Osteoblast (primary cell): ENCODE measurements around the gene MACROH2A1. TPM values are rescaled to one million over a fixed set of nuclear protein-coding genes. Genes with fewer than 3 reads are reported as not detected.

Experiments
- DNase-seq: peaks from one replicate; pipeline ENCODE4 v3.0.0; 2011; ENCODE audit warnings: low spot score, mixed read lengths; ENCODE audit not compliant: insufficient read length; ENCODE audit errors: missing footprints
- H2AFZ ChIP-seq: 2 replicates; pipeline ENCODE4 v1.6.0; 2011; ENCODE audit warnings: mild to moderate bottlenecking, low read length
- H3K27ac ChIP-seq: 2 replicates; pipeline ENCODE4 v1.5.1; 2011; ENCODE audit warnings: mild to moderate bottlenecking, low read depth, low read length, moderate library complexity
- H3K27me3 ChIP-seq: 2 replicates; pipeline ENCODE4 v1.6.0; 2012; ENCODE audit warnings: mild to moderate bottlenecking, control low read depth, inconsistent platforms, low read length, moderate library complexity; ENCODE audit not compliant: insufficient read depth
- H3K36me3 ChIP-seq: 2 replicates; pipeline ENCODE4 v1.5.1; 2011; ENCODE audit warnings: mild to moderate bottlenecking, low read length, control low read depth, moderate library complexity; ENCODE audit not compliant: insufficient read depth
- H3K4me1 ChIP-seq: 2 replicates; pipeline ENCODE4 v1.5.1; 2011; ENCODE audit warnings: mild to moderate bottlenecking, low read length, control low read depth, moderate library complexity; ENCODE audit not compliant: insufficient read depth
- H3K4me2 ChIP-seq: 2 replicates; pipeline ENCODE4 v1.6.0; 2011; ENCODE audit warnings: mild to moderate bottlenecking, low read length; ENCODE audit not compliant: insufficient read depth
- H3K4me3 ChIP-seq: fragments of 200-600 bp; sonication (generic); 3 replicates; pipeline ENCODE4 v1.5.1; 2012; ENCODE audit warnings: mild to moderate bottlenecking, low read length, inconsistent platforms; ENCODE audit not compliant: insufficient read depth
- H3K79me2 ChIP-seq: 2 replicates; pipeline ENCODE4 v1.6.0; 2012; ENCODE audit warnings: mild to moderate bottlenecking, low read length, control low read depth, inconsistent platforms; ENCODE audit not compliant: insufficient read depth
- H3K9me3 ChIP-seq: 2 replicates; pipeline ENCODE4 v1.5.1; 2011; ENCODE audit warnings: low read depth, low read length, control low read depth
- H4K20me1 ChIP-seq: 2 replicates; pipeline ENCODE4 v1.6.0; 2012; ENCODE audit warnings: mild to moderate bottlenecking, low read length, control low read depth; ENCODE audit not compliant: insufficient read depth
- total RNA-seq: library from RNA; depleted of rRNA; stranded (reverse); fragments of >200 nt; gene quantifications from 2 replicates; pipeline ENCODE4 v1.2.3, GENCODE V29; 2012
- TF ChIP-seq, protein P1 (sequence below): IDR thresholded peaks from 2 replicates; pipeline ENCODE4 v1.5.1; 2011; ENCODE audit warnings: mild to moderate bottlenecking, low read depth, low read length, moderate library complexity; ENCODE audit errors: extremely low read depth

Gene MACROH2A1
- total RNA-seq, 1 donor: 162 TPM

GRCh38 chr5:135324160-135324559, 74.9 kb downstream of the MACROH2A1 start:
- H3K9me3 ChIP-seq: no peaks in the 10 kb centered on the region
- H3K4me2 ChIP-seq: no peak overlapping the region
- TF ChIP-seq, protein P1, sequence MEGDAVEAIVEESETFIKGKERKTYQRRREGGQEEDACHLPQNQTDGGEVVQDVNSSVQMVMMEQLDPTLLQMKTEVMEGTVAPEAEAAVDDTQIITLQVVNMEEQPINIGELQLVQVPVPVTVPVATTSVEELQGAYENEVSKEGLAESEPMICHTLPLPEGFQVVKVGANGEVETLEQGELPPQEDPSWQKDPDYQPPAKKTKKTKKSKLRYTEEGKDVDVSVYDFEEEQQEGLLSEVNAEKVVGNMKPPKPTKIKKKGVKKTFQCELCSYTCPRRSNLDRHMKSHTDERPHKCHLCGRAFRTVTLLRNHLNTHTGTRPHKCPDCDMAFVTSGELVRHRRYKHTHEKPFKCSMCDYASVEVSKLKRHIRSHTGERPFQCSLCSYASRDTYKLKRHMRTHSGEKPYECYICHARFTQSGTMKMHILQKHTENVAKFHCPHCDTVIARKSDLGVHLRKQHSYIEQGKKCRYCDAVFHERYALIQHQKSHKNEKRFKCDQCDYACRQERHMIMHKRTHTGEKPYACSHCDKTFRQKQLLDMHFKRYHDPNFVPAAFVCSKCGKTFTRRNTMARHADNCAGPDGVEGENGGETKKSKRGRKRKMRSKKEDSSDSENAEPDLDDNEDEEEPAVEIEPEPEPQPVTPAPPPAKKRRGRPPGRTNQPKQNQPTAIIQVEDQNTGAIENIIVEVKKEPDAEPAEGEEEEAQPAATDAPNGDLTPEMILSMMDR: no peak
- no peaks in the 10 kb centered on the region for H4K20me1 ChIP-seq
- H3K27ac ChIP-seq: no peak overlapping the region
- H3K4me1 ChIP-seq: no peaks in the 10 kb centered on the region
- no peaks in the 10 kb centered on the region for H3K27me3 ChIP-seq
- DNase-seq: no peak
- H3K36me3 ChIP-seq: no peaks in the 10 kb centered on the region
- H2AFZ ChIP-seq: no peak overlapping the region
- H3K4me3 ChIP-seq: no peak overlapping the region
- H3K79me2 ChIP-seq: no peaks in the 10 kb centered on the region

- Histone ChIP-seq H3K4me3 (no peak overlapping the region), H3K27ac (no peak overlapping the region)
- TF ChIP-seq, protein P1: no peak
Observed at GRCh38 chr5:135323701-135324132, 75.3 kb downstream of the MACROH2A1 start.

GRCh38 chr5:135323227-135323626, 75.8 kb downstream of the MACROH2A1 start:
- Histone ChIP-seq H3K4me3 (no peak overlapping the region), H3K4me1 (no peaks in the 10 kb centered on the region), H3K4me2 (no peak overlapping the region), H3K36me3 (no peaks in the 10 kb centered on the region), H4K20me1 (no peaks in the 10 kb centered on the region), H3K27ac (no peak overlapping the region), H3K9me3 (no peaks in the 10 kb centered on the region), H3K27me3 (no peaks in the 10 kb centered on the region), H2AFZ (no peak overlapping the region), H3K79me2 (no peaks in the 10 kb centered on the region)
- DNase-seq: no peak
- TF ChIP-seq, protein P1: no peak

More at GRCh38 chr5:135323701-135324132, 75.3 kb downstream of the MACROH2A1 start:
- no peaks in the 10 kb centered on the region for H3K36me3 ChIP-seq
- DNase-seq: no peak
- H4K20me1 ChIP-seq: no peaks in the 10 kb centered on the region
- no peaks in the 10 kb centered on the region for H3K27me3 ChIP-seq
- no peaks in the 10 kb centered on the region for H3K79me2 ChIP-seq
- H3K9me3 ChIP-seq: no peaks in the 10 kb centered on the region
- H3K4me2 ChIP-seq: no peak overlapping the region
- no peaks in the 10 kb centered on the region for H3K4me1 ChIP-seq
- H2AFZ ChIP-seq: no peak overlapping the region

DNA sequence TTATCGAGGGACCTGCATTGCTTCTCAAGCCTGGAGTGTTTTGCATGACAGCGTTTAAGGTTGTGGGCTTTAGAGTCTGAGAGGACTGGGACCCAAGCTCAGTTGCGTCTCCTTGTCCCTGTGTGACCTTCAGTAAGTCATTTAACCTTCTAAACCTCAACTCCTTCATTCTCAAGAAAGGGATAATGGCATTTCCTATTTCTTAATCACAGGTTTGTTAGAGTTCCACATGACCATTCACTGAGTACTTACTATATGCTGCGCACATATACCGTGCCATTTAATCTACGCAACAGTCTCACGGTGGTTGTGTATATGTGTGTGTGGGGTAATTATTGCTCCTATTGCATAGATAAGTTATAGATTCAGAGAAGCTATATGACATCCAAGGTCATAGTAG, 76.3 kb downstream of the MACROH2A1 start:
- no peak for DNase-seq
- Histone ChIP-seq H3K4me1 (no peaks in the 10 kb centered on the region), H3K27me3 (no peaks in the 10 kb centered on the region), H3K4me2 (no peak overlapping the region), H3K36me3 (no peaks in the 10 kb centered on the region), H3K4me3 (no peak overlapping the region), H3K27ac (no peak overlapping the region), H3K9me3 (no peaks in the 10 kb centered on the region), H3K79me2 (no peaks in the 10 kb centered on the region), H2AFZ (no peak overlapping the region), H4K20me1 (no peaks in the 10 kb centered on the region)
- TF ChIP-seq, protein P1: no peak
